ENCODE data around the gene RPS21.

RPS21 gene

DNA sequence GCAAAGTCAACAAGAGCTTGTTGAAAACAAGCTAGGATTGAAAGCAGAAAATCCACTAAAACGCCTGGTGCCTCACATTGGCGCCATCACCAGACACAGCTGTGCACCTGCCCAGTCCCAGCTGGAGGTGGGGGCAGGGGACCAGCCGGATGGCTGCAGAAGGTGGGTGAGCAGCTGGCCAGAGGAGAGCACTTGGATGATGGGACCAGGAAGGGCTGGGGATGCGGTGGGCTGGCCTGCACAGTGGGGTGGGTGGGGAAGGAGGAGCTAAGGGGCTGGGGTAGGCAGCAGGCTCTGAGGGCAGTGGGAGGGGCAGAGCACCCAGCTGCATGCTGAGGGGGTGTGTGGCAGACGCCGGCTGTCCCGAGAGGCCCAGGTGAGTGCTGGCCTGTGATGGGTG, 13.1 kb downstream of the RPS21 start:
- no peak for DNase-seq

DNA sequence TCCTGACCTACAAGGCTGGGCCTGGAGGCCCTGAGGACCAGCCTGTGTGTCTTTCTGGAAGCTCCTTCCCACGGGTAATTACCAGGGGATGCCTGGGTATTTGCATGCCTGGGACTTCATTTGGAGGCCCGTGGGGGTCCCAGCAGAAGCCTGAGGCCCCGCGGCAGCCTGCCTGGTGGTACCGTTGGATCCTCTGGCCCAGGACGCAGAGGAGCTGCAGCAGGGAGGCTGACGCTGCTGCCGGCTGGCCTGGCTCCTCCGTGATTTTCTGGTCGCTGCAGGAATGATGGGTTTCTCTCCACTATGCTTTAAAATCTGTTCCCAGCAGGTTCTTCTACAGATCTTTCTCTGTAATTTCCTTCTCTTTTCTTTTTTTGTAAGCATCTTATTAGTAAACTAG, 13.6 kb downstream of the RPS21 start:
- DNase-seq, result no peak

DNA sequence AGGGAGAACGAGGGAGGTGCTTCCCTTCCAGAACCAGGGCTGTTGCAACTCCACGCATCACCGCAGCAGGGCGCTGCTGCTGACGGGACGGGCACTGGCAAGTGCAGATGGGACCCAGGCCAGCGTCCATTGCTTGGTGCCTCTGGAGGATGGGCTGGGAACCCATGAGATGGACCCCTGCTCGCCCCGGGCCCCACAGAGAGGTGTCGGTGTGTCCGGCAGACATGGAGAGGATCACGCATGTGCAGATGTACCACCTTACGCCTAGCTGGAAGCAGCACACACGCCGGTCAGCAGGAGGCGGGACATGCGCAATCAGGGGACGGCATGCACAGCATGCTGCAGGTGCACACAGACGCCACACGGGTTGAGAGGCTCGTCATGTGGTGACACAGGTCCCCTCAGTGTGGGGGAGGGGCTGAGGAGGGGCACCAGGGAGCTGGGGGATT, 14.5 kb downstream of the RPS21 start:
- DNase-seq, result no peak

DNA sequence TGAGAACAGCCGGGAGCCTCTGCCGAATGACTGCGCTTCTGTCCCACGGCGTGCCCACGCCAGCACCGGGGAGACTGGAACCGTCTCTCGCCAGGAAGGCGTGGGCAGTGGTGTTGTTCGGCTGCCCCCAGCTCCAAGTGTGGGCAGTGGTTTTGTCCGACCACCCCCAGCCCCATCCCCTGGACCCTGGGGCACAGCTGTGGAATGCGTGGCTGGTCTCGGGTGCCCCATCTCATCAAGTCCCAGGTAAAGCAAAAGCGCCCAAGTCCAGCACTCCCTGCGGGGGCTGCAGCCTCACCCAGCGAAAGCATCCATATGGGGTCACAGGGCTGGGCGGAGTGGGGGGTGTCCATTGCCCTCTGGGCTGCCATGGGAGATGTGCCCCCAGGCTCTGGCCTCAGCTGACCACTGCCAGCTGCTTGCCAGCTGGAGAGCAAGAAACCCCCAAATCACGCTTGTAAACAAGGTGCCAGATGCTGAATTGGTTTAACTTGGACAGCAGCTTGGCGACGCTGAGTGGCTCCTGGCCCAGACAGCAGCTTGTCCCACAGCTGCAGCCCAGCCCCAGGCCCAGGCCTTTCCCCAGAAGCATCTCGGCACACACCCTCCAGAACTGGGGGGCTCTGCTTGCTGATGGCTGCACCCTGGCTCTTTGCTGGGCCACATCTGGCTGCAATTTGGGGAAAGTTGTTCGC, 15.7 kb downstream of the RPS21 start:
- DNase-seq, result no peak

DNA sequence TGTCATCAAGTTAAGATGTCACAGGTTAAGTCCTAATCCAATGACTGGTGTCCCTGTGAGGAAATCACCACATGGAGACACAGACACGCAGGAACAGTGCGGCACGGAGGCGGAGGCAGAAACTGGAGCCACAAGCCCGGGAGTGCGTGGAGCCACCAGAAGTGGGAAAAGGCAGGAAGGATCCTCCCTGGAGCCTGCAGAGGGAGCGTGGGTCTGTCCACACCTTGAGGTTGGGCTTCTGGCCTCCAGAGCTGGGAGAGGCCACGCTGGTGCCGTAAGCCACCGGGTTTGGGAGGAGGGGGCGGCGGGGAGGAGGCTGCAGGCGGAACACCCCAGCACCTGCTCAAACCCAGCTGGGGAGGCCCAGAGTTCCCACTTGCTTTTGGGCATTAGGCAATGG, 16.4 kb downstream of the RPS21 start:
- DNase-seq, result no peak

DNA sequence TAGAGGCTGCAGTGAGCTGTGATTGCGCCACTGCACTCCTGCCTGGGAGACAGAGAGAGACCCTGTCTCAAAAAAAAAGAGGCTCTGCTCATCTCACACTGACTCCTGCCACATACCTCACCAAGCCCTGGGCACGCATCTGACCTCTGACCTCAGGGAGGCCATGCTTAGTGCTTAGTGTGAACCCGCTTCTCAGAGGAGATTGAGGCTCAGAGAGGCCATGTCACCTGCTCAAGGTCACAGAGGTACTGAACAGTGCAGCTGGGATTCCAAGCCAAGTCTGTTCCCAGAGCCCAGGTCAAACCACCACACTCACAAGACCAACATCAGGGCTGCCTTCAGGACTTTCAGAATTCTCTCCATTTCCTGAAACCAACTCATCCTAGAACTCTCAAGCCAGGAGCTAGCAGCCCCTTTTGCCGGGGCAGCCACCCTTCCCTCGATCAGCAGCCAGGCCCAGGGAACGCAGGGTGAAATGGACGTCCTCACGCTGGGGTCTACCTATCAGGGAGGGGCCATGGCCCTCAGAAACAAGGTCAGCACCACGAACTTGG, 17.3 kb downstream of the RPS21 start:
- no peak for DNase-seq

DNA sequence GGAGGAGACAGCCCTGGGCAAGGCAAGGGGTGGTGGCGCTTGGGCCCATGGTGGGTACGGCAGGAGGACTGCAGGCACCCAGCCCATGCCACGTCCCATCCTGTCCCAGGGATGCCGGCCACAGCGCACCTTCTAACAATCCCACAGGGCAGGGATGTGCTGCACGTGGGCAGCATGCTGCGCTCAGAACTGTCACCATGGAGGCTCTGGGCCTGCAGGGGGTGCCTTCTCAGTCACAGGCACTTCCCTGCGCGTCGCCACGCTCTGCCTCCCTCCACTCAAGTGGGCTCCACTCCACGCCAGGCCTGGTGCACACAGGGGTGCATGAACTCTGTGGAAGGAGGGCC, 17.8 kb downstream of the RPS21 start:
- DNase-seq, result no peak

DNA sequence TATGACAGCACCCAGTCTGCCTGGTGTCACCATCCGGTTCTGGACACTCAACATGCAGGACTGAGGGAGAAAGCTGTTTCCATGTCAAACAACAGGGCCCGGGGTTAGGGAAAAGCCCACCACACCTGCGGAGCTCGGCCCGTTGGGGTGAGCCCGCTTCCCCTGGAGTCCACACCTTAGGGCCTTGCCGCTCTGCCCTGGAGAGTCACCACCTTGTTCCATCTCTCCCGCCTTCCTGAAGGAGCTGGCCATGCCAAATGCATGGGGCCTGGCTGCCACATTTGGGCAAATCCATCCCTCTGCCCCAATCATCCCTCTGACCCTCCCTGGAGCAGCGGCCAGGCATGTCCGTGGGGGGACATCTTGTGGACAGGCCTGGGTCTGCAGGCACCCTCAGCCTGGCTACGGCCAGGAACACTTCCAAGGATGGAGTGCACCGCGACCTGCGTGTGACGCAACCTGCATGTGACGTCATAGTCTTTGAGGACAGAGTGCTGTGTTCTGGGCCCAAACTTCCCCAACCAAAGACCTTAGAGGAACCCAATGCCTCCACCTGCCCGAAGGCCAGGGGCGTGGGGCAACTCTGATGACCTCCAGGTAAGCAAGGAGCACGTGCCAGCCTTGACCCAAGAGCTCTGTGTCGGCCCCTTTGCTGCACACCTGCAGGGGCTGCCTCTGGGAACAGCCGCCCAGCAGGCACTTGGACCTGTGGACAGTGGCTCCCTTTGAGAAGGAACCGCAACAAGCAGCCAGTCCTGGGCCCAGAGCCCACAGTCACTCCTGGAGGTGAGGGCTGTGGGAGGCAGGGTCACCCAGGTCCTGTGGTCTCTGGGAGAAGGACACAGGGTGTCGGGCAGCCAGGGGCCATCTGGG, 18.4 kb downstream of the RPS21 start:
- DNase-seq, result no peak

DNA sequence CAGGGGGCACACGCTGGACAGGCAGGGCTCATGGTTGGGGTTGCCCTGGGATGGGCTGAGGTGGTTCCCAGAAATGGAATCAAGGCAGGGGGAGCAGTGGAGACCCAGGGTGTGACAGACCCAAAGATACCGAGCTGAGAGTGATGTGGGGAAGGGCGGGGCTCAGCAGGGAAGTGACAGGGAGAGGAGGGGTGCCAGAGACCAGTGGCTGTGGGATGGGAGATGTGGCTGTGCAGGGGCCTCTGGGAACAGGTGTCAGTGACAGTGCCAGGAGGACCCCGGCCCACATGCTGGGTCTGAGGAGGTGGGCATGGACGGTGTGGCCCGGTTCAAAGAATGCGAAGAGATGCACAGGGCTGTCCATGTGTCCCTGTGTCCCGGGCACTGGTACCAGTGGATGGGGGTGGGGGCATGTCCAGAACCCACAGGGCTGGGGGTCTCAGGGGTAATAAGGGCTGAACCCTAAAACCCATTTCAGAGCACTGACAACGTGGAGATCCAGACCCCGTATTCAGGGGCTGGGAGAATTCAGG, 19.1 kb downstream of the RPS21 start:
- no peak for DNase-seq

DNA sequence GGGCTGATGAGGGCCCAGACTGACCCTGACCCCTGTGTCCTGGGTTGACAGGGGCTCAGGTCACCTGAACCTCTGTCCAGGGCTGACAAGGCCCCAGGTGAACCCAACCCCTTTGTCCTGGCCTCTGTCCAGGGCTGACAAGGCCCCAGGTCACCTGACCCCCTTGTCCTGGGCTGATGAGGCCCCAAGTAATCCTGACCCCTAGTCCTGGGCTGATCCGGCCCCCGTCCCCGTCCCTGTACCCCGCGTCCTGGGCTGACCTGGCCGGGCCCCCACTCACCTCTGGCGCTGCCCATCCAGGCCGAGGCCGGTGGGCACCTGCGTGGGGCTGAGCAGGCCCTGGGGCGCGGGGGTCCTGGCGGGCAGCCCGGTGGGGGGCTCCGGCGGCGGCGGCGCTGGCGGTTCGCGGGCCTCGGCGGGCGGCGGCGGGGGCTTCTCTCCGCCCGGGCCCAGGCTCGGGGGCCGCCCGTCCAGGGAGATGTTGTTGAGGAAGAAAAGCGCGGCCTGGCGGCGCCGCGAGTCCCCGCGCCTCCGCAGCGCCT, 19.8 kb downstream of the RPS21 start:
- no peak for DNase-seq

DNA sequence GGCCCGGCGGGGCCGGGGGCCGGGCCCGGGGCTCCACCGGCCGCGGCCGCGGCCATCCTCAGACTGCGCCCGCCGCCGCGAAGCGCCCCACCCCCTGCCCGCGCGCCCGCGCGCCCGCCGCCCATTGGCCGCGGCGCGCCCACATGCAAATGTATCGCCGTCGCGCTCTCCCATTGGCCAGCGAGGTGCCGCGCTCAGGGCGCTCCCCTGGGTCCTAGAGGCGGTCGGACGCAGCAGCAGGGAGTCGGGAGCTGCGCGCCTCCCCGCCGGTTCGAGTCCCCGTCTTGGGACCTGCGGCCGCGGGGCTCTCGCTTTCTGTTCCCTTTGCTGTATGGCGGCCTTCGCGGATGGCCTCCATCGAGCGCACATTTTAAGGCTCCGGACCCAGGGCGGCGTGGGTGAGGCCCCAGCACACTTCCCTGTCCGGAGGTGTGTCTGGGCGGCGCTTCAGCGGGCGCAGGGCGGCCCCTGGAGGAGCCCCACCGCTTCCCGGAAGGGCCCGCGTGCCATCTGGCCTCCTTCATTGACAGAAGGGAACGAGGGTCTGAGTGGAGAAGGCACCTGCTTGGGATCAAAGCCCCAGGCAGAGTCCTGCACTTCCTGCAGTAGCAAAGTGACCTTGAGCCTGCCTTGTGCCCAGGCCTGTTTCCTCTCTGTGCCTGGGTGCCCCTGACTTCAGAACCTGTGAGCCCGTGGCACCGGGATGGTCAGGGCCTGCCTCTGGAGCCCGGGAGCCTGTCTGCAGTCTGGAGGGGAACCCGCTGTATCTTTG, 20.5 kb downstream of the RPS21 start, which contains the start of gene CABLES2:
CABLES2 (minus strand) TSS at position 65 of the 772 bp plus-strand sequence; CDS start at position 56, 9 bp downstream.
- peak; percentile 97 for DNase-seq

DNA sequence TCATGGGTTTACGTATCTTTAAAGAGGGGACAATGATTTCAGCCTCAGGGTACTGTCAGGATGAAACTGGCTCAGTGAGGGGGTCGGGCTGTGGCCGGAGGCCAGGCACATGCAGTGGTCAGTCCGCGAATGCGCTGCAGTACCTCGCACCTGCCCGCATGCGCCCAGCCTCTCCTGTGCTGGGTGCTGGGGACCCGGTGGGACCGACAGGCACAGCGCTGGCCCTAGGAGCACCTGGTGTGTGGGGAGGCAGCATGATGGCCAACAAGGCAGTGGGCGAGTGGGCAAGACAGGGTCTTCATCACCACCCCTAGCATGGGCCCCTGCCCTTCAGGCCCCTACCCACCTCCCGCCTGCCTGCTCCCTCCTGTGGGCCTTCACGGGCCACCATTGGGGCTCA, 21.2 kb downstream of the RPS21 start:
- no peak for DNase-seq

DNA sequence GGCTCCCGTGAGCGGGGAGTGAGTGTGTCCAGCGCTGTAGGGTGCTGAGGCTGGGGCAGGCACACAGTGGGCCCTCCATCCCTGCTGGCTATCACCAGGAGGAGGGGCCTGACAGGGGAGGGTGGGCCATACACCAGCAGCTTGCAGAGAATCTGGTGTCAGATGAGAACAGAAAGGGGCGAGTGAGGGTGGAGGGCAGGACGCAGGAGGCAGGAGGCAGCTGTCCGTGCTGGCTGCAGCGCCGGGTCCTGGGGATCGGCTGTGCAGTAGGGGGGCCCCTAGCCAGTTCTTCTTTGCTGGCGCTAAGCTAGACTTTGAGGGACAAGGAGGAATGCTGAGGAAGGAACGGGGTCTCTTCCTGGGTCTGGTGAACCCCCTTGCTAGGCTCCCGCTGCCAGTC, 21.7 kb downstream of the RPS21 start:
- DNase-seq, result no peak

DNA sequence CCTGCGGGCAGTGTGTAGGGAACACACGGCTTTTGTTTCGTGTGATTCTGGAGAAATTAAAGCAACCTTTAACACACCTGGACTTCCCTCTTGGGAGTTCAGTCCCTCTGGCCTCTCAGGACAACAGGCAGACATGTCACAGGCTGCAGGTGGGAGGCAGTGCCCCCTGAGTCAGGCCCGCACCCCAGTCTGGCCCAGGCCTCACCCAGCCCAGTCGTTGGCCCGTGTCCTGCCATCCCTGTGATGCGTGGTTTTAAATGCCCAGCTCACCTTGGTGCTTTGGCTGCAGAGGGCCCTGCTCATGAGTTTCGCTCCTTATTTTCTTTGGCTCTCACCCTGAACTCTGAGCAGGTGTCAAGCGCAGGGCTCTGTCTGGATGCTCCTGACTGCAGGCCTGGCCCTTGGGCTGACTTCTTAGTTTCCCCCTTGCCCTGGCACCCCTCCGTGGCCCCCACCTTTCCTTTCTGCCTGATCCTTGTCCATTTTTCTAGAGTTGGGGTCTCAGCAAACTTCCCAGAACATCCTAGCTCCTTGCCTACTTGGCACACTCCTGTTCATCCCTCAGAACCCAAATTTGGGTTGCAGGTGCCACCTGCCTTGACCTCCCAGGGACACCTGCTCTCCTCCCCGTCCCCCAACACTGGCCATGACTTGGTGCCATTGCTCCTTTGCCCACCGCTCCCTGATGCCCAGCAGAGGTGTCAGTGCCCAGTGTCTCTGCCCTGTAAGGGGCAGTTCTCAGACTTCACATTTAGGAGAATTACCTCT, 22.4 kb downstream of the RPS21 start:
- DNase-seq, result no peak

DNA sequence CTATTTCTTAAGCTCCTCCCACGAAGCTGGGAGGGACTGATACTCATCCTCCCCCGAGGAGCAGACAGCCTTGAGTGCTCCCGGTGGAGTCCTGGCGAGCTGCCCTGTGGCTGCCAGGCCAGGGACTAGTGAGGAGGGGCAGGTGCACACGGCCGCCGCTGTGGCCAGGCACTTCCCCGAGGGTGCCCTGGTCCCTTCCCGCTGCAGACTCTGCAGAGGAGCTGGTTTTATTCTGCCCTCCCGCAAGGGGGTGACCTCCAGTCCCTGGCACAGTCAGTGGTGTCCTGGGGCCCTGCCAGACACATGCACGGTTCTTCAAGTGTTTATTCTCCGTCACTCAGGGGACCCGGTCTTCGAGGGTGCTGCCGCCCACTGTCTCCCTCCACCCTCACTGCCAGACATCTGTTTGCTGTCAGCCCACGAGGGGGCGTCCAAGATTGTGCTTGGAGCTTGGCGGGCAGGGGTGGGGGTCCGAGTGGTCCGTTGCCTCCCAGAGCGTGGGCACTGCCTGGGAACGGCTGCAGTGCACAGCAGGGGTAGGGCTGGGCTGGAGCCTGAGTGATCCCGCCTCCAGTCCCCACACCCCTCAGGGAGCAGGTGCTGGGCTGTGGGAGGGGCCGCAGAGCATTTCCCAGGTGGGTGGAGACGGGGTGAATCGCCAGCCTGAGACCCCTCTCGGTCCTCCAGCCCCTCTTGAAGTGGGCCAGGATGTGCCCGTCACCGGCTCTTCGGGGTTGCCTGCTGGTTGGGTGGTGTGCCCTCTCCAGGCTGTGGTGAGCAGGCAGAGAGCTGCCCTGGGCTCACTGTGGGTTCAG, 23.2 kb downstream of the RPS21 start:
- DNase-seq, result peak; percentile 52

DNA sequence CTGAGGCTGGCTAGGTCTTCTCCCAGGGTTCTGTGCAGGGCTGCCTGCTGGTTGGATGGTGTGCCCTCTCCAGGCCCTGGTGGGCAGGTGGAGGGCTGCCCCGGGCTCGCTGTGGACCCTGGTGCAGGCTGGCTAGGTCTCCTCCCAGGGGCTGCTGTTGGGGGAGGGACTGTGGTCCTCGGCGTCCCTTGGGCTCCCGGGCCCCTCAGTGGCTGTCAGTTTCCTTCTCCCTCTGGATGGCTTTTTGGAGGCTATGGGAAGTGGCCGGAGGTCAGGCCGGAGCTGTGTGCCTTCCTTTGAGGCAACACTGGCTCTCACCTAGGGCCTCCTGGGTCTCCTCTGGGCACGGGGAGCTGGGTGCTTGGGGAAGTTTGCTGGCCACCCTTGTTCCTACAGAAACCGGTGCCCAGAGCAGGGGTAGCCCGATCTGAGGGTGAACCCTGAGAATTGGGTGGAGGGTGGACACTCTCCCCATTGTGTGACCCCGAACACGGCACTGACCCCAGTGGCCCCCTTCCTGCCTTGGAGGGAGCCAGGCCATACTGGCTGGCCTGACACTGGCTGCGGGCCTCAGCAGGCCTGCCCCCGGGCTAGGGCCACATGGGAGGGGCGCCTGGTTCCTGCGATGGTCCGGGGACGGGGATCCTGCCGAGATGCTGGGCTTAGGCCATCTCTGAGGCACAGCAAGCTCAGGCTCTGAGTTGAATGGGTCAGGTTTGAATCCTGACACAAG, 24.0 kb downstream of the RPS21 start:
- no peak for DNase-seq

DNA sequence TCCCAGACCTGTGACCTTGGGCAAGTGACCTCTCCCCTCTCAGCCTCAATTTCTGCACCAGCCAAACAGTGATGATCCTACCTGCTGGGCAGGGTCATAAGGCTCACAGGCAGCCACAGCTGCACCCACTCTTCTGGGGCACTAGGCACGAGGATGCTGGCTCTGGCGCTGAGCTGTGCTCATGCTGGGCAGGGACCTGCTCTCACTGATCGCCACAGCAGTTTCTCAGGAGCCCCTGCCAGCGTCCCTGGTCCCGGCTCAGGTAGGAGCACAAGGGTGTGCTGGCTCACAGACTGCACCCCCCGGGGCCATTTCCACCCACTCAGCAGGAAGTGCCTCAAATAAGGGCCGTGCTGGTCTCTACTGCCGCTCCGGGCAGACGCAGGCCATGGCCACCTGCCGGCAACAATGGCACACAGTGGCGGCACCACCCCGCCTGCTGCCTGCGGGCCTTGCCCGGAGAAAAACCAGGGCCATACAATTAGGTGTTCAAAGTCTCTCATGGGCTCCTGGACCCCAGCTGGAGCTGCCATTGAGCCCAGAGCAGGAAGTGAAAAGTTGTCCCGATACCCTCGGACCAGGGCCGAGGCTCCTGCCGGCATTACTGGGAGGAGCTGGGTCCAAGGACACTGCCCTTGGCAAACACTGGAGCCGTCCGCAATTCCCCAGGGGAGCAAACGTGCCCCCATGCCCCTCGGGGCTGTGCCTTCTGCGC, 24.7 kb downstream of the RPS21 start:
- no peak for DNase-seq

DNA sequence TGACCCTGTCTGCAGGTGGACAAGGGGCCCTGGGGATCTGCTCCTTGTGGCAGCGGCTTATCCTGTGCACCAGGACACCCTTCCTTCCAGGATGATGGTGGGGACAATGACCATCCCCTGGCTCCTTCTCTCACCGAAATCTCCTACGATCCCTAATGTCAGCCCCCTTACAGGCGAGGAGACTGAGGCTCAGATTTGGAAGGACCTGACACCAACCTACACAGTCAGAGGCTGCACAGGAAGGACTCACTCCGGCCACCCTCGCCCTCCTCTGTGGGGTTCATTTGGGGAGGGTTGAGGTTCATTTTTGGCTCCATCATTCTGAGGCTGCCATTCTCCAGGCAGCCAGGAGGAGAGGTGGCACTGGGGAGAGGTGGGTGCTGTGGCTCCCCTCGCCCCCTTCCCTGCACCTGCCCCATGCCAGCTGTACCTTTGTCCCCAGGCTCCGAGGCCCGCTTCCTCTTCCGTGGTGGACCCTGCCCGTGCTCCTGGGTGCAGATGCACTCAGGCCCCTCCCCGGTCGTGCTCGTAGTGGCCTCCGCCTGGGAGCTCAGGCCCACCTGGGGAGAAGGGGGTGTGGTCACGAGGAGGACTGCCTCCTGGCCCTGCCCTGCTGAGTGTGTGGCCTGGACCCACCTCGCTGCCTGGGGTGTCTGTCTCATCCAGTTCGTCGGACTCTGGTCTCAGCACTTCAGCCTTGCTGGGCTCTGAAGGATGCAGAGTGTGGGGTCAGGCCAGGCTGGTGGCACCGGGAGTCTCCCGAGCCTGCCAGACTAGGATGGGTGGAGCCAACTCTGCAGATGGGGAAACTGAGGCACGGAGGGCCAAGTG, 25.5 kb downstream of the RPS21 start:
- DNase-seq, result no peak

Measured in right hindlimb (tissue), 1 donor.